Retina (tissue), 1 donor: Measurements from ENCODE around the gene STK11.

ENCODE experiments used
- DNase-seq: peaks from one replicate; pipeline ENCODE4 v3.0.0-alpha.2; 2016

Gene STK11

DNA sequence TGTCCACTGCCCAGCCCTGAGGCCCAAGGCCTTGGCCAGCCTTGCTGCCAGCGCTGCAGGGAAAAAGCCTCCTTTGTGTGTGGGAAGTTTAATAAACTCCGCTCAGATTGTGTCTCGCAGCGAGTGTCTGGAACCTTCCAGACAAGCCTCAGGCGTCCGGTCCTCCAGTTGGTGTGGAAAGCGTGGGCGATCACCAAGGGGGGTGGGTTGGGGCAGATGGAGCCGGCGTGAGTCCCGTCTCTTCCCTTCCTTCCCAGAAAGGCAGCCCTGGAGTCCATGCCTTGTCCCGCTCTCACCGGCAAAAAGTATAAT lies 4.6 kb downstream of the STK11 start:
- no peak for DNase-seq

DNA sequence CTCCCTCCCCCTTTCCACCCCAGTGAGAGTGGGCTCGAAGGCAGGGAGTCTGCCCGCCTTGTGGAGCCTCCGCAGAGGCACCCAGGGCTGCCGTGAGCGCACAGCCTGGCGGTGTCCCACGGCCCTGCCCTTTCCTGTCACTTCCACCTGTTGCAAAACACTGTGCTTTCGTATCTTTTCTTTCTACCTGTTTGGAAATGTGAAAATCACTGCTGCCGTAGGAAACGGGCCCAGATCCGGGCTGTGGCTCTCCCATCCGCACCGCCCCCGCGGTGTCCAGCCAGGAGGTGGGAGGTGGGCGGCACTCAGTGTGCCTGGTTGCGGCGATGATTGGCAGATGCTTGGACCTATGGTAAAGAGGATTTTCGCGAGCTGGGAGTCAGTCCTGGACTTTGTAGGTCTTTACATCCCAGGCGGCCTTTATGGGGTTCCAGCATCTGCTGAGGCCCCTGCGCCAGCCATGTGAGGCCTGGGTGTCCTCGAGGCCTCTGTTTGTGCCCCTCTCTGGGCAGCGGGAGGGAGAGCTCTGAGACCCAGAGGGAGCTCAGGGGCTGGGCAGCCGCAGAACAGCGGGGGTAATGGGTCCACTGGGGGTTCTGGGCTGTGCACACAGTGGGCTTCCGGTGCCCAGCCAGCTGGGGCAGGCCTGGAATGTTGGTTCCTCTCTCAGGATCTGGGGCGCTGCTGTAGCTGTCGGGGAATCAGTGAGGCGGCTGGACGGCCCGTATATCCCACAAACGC lies 6.1 kb downstream of the STK11 start:
- no peak for DNase-seq

DNA sequence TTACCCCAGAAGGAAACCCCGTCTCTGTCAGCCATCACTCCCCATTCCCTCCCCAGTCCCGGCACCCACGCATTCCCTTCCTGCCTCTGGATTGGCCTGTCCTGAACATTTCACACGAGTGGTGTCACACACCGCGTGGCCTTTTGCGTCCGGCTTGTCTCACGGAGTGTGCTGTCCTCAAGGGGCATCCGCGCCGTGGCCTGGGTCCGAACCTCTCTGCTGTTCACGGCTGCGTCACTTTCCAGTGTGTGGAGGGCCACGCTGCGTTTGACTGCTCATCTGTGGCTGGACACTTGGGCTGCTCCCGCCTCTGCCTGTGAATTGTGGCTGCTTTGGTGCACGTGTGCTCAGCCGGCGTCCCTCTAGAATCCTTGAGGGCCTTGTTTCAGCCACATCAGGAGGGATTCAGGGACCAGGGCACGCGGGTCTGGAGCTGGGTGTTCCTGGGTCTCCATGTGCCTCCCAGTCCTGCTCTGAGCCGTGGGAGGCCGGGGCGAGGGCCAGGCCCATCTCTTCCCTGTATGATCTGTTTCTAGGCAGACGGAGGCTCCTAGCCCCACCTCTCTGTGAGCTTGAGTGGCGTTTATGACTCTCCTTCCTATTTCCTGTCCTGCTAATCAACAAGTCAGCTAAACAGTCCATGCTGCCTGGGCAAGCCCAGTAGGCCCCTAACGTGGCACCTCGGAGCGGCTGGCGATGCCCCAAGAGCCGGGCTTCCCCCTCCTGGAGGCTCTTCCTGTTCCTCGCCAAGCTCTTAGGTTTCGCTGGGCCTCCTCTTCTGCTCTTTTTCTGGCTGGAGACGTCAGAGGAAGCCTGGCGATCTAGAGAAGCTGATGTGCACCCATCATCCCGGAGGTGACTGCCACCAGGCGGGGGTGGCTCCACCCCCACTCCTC lies 8.1 kb downstream of the STK11 start:
- DNase-seq, result no peak

DNA sequence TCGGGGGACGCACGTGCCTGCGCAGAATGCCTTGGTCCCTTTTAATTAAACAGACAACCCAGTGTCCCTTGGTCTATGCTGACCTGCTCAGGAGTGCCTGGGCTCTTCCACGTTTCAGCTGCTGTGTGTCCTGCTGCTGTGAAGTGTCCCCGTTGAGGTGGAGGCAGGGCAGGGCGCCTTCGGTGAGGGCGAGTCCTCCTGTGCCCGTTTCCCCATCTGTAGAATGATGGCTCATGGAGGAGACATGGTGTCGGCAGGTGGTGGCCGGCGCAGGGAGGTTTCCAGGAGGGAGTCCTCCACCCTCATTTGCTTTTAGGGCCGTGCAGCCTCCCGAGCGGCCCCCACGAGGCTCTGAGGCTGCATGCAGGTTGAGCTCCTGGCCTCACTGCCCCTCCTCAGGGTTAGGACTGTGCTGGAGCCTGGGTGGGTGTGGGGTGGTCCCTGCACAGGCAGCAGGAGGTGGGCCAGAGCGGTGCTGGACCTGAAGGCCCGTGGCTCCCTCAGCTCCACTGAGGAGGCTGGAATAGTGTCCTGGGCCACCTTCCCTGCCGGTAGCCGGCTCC lies 8.8 kb downstream of the STK11 start:
- no peak for DNase-seq

DNA sequence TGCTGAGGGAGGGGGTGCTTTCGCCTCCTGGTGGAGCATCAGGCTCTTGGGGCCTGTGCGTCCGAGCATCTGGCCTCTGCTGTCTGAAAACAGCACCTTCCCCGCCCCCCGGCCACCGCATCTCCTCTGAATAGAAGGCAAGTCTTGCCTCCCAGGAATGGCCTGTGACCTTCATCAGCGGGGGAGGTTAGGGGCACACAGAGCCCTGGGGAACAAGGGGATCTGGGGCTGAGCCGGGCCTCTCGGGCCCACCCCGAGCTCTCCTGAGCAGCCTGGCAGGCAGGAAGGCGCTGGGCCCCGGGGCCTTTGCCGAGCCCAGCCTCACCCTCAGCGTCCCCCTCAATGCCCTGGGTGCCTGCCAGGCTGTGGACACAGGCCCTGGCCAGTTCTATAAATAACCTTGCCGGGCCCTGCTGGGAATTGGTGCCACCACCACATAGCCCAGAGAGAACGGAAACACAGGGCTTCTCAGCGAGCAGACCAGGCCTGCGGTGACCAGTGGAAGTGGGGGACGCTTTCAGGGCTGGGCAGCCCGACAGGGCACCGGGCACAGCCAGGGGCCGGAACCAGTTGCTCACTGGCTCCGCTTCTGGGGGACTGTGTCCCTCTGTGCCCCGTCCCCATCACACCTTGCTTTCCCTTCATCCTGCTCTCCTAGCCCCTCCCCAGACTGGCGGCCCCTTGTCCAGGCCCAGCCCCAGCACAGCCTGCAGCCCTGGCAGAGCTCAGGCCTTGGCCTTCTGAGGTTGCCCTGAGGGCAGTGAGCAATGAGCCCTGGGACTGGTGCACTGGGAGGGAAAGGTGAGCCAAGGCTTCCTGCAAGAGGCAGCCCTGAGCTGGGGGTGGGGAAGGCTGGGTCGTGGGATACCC lies 9.5 kb downstream of the STK11 start:
- DNase-seq, result peak; percentile 37

DNA sequence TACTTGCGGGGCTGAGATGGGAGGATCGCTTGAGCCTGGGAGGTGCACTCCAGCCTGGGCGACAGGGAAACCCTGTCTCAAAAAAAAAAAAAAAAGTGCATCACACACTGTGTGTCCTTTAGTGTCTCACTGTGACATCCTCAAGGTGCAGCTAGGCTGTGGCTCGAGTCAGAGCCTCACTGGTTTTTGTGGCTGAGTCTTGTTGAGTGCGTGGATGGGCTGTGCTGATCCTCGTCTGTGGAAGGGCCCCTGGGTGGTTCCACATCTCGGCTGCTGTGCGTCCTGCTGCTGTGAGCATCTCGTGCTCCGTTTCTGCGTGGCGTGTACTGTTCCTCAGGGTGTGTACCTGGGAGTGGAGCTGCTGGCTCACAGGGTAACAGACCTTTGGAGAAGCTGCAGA lies 11.2 kb downstream of the STK11 start:
- DNase-seq, result no peak

DNA sequence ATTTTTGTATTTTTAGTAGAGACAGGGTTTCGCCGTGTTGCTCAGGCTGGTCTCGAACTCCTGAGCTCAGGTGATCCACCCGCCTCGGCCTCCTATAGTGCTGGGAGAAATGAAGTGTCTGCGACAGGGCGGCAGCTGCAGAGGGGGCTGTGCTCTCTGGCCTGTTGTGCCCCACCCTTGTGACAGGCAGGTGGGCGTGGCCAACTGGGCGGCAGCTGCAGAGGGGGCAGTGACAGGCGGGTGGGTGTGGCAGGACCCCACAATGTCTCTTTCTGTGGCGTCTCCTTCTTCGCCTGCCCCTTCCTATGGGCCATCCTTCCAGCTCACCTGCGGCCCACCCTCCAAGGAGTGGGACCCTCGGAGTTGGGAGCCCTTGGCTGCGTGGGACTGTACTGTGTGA lies 11.8 kb downstream of the STK11 start:
- DNase-seq, result no peak

DNA sequence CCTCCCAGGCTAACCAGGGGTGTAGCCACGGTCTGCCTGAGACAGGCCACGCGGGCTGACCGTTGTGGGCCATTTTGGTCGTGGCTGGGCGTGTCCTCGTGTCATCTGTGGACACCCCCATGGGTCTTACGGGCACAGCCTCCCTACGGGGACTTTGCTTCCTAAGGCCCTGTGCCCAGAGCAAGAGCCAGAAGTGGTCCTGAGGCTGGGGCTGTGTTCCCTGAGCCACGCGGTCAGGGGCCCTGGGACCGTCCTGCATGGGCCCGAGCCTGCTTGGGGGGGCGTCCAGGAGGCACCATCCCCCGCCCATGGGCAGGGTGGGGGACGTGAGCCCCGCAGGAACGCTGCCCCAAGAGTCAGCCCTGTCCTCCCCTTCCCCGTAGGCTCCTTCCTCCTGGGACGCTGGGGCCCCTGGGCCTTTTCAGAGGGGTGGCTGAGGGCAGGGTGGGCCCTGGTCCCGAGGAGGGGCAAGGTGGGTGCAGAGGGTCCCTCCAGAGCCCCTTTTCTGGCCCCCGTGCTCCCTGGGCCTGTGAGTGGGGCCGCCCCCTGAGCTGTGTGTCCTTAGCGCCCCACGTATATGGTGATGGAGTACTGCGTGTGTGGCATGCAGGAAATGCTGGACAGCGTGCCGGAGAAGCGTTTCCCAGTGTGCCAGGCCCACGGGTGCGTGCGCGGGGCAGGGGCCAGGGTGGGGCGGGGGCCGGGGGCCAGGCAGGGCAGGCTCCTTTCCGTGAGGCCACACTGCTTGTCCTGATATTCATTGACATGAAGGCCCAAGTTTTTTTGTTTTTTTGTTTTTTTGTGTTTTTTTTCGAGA lies 13.4 kb downstream of the STK11 start:
- no peak for DNase-seq

DNA sequence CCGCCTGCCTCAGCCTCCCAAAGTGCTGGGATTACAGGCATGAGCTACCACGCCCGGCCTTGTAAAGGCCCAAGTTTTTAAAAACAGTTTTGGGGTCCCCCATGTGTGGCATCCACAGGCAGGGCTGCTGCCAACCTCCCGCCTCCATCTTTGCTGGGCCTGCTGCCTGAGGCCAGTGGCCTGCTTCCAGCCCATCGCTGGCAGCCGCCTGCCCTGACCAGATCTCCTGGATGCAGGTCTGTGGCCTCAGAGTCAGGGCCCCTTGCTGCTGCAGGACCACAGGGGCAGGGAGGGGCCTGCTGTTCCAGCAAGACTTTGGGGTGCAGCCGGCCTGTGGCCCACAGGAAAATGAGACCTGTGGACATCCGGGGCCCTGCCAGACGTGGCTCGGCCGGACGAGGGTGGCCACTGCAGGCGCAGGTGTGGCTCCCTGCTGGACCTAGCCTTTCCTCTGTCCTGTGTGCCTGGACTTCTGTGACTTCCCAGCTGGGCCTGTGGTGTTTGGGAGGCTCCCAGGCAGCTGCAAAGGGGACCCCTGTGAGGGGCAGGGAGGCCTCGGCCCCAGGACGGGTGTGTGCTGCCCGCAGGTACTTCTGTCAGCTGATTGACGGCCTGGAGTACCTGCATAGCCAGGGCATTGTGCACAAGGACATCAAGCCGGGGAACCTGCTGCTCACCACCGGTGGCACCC lies 14.4 kb downstream of the STK11 start:
- DNase-seq, result no peak

DNA sequence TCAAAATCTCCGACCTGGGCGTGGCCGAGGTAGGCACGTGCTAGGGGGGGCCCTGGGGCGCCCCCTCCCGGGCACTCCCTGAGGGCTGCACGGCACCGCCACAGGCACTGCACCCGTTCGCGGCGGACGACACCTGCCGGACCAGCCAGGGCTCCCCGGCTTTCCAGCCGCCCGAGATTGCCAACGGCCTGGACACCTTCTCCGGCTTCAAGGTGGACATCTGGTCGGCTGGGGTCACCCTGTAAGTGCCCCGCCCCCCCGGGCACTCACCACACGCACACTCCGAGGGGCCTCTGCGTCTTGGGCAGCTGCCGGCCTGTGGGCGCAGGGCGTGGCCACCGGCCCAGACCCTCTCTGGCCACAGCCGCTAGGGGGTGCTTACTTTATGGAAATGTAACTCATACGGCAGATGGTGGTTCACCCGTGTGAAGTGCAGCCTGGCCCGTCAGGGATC lies 14.9 kb downstream of the STK11 start:
- DNase-seq, result no peak

DNA sequence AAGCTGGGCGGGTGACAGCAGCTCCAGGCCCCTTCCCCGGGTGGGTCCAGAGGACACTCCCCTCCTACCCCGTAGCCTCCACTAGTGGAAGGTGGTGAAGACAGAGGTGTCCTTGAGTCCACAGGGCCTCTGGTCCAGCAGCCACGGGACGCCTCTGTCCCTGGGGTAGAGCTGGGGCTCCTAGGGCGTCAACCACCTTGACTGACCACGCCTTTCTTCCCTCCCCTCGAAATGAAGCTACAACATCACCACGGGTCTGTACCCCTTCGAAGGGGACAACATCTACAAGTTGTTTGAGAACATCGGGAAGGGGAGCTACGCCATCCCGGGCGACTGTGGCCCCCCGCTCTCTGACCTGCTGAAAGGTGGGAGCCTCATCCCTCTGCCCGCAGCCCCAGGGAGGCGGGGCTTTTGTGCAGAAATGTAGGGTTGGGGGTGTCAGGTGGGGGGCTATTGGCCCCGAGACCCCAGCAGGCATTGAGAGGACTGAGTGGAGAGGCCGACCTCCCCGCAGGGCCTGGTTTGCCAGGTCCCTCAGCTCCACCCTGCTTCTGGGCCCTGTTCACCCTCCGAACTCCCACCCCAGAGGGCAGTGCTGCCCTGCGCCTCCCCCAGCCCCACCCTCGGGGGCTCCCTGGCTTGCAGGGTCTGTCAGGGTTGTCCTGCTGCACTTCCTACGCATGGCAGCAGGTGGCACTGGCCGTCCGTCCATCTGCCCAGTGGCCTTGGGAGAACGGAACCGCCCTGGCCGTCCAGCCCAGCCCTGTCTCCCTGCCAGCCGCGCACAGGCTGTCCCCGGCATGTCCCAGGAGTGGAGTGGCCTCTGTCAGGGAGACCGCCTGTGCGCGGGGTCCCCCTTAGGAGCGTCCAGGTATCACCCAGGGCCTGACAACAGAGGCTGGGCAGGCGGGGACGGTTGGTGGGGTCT lies 15.7 kb downstream of the STK11 start:
- DNase-seq, result peak; percentile 73

DNA sequence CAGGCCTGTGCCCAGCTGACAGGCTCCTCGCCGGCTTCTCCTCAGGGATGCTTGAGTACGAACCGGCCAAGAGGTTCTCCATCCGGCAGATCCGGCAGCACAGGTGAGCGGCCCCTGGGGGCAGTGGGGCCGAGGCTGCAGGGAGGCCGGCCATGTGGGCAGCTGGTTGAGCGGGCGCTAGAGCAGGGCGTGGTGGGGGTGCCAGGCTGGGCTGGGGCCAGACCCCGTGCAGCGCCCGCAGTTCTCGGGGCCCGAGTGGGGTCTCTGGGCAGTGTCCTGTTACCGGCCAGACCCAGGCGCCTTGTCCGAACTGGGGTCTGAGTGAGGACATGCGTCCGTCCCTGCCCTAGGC lies 16.3 kb downstream of the STK11 start:
- no peak for DNase-seq

DNA sequence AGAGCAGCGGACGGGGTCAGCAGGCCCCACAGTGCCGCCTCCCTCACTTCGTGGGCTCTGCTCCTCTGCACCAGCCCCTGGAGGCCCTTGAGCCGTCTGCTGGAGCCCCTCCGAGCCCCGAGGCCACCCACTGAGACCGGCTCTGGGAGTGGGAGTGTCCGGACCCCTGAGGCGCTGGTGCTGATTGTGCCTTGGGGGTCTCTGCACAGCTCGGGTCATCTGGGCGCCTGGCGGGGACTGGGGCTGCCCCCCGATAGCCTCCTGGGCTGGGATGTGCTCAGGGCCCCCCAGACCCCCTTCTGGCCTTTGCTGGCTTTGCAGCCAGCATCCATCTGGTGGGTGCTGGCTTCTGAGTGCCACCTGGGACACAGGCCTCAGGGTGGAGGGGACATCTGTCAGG lies 16.8 kb downstream of the STK11 start:
- no peak for DNase-seq

DNA sequence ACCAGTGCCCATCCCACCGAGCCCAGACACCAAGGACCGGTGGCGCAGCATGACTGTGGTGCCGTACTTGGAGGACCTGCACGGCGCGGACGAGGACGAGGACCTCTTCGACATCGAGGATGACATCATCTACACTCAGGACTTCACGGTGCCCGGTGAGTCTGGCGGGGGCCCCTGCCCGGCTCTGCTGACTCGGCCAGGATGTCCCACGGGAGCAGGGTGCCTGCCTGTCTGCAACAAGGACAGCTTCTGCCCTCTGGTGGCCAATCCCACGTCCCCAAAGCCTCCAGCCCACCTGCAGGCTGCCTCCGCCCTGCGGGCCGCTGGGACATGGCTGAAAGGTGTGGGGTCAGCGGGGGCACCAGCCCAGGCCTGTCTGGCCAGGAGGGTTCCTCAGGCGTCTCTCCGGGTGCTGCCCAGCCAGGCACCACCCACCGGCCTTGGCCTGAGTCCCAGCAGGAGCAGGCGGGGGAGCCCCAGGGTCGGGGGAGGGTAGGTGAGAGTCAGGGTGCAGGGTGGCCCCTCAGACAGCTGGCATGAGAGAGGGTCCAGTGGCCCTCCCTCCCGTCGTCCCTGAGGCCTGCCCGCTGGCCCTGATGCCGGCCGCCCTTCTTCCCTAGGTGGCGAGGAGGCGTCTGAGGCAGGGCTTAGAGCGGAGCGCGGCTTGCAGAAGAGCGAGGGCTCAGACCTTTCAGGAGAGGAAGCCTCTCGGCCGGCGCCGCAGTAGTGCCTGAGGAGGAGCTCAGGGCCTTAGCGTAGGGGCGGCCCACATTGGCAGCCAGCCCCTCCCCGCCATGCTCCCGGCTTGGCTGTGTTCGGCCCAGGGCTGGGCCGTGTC lies 17.7 kb downstream of the STK11 start:
- no peak for DNase-seq

DNA sequence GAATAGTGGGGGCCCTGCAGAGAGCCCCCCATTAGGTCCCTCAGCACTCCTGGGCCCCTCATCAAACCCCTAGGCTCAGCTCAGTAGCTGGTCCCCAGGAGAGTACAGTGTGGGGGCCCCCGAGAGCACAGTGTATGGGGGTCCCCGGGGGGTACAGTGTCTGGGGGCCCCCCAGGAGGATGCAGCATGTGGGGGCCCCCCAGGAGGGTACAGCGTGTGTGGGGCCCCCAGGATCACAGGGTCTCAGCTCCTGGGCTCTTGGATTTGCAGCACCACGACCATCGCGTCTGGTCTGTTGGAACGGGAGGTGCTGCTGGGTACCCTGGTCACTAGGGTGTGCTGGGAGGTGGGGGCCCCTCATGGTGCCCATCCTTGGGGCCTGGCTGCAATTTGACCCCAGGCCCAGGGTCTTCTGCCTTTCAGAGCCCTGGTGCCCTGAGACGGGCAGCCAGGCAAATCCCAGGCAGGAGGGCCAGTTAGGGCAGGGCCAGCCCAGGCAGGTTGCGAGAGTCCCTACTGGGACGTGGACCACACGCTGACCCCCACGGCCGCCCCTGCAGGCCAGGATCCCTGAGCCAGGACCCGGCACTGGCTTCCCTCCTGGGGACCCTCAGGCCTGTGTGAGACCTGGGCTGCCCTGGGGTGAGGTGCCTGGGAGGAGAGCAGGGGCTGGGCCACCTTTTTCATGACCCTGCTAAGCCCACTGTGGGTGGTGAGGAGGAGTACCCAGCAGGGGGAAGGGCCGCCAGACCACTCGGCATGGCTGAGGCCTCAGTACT lies 18.7 kb downstream of the STK11 start:
- no peak for DNase-seq

DNA sequence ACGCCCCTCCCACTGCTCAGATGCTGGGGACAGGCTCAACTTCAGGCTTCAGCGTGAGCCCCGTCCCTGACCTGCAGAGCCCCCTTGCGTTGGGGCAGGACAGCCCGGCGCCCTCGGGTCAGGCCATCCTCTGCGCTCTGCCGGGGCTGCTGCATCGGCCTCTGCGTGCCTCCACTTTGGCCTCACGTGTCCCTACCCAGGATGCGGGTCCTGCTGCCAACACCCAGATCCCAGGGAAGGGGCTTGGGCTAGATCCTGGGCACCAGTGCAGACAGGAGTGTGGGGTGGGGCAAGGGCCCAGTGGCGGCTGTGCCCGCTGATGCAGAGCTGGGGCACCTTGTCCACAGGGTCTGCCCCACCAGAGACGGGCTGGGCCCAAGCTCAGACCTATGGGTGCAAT lies 19.3 kb downstream of the STK11 start:
- DNase-seq, result no peak

DNA sequence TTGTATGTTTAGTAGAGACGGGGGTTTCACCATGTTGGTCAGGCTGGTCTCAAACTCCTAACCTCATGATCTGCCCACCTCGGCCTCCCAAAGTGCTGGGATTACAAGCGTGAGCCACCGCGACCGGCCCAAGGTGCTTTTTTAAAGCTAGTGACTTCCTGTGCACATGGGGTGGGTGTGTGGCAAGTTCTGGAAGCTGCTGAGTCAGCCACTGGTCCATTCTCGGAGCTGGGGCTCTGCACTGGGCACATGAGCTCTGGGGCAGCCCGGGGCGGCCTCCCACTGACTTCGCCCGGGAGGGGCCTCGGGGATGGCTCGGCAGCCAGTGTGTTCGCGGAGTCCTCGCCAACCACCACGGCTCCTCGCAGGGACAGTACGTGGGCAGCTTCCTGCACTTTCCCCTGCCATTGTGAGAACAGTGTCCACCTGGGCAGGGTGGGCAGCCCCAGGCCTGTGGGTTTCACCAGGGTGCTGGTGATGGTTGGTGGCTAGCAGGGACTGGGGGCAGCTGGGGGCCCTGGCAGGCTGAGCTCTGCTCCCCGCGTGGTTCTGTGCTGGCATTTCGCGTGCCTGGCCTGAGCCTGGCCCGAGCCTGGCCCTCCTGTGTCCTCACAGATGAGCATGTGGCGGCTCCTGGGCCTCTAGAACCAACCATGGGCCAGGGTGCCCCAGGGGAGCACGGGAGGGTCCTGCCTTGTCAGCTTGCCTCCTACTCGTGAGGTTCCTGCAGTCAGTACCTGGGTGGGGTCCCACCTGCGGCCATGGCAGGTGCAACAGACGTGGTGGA lies 20.1 kb downstream of the STK11 start:
- DNase-seq, result no peak

DNA sequence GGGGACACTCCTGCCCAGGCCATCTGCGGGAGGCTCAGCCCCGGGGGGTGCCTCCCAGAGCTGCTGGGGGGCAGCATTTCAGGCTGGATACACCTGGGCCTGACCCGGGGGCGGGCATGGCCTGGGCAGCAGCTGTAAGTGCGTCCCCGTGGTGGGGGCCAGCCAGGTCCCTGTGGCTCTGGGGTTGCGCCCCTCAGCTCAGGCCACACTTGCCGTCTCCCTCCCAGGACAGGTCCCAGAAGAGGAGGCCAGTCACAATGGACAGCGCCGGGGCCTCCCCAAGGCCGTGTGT lies 20.6 kb downstream of the STK11 start:
- DNase-seq, result no peak
